Stimulated activated CD8-positive, alpha-beta memory T cell treated with anti-CD3 and anti-CD28 coated beads, Interleukin-15, amount 100 ng/mL, for 48 hours (primary cell): ENCODE results near the gene DRD4.
"Not testable (repeated sequence)": the region's sequence is repeated elsewhere in the genome, so short reads cannot be mapped to it uniquely, and the experiment has no call there.

Experiments
- DNase-seq, 2 donors: peaks; one replicate each; pipeline ENCODE4 v3.0.0-alpha.2; 2020; ENCODE audit warnings: low read depth in 2 of 2

Gene DRD4

DNA sequence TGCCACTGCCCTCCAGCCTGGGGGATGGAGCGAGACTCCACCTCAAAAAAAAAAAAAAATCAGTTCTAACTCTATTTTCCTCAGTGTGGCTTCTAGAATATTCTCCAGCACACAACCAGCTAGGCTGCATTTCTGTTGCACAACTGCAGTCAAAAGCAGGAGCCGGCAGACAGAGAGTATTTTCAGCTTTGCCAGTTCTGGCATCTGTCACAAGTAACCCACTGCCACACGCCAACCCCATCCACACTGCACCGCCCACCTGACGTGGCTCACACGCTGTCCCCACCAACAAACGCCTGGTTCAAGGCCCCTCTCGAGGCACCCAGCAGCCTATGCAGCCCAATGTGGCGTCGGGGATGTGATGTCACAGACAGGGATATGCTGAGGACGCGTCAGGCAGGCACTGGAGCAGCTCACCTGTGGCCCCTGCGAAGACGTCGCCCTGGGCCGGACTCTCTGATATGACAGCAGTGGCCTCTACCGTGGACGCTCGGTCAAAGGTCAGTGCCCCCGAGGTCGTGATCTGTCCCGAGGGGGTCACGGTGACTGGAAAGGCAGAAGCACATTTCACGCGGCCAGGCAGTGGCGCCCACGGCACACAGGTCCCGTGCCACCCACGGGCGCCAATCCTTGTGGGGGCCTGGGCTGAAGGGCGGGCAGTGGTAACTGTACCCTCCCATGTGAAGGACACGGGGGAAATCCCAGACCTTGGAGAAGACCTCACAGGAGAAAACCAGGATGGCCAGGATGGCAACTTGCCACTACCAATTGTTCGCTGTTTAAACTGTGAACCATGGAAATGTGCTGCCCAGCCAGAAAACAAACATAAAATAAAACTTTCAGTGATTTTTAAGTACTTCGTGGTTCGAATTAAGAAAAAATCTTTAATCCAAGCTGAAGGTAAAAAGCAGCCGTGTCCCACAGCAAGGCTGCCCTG is 42.5 kb downstream of the DRD4 start:
- DNase-seq: no peak

- DNase-seq: no peak
Observed at GRCh38 chr11:680476-680875, 43.4 kb downstream of the DRD4 start.

DNA sequence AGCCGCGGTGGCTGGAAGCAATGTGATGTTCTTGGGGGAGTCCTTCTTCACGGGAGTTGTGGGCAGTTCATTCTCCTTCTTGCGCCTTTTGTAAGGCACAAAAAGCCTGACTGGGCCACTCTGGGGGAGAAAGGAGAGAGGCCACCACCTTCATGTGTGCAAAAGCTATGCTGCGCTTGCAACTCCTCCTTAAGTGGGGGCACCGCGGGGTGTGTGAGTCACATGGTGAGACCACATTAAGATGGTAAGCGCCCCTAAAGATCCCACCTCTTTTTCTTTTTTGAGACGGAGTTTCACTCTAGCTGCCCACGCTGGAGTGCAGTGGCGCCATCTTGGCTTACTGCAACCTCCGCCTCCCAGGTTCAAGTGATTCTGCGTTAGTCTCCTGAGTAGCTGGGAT is 43.9 kb downstream of the DRD4 start:
- peak; percentile 31 to 49 for DNase-seq

- DNase-seq: no peak
Observed at GRCh38 chr11:686451-687243, 49.6 kb downstream of the DRD4 start.

DNA sequence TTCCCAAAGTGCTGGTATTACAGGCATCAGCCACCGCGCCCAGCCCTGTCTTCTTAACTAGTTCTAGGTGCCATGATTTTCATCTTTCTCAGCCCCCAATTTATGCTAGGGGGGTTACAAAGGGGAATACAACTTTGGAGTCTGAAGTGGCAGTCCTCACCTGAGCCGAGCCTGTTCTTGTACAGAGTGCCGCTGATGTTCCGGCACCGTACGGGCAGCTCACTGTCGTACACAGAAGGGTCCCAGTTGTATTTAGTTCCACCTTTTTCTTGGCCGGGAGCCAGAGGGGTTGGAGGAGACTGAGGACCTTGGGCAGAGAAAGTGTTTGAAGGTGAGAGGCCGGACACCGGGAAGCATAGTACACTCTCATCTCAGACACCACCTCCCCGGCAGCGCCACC is 50.7 kb downstream of the DRD4 start:
- DNase-seq: no peak

- no peak for DNase-seq
Observed at GRCh38 chr11:688681-689080, 51.6 kb downstream of the DRD4 start.

GRCh38 chr11:689625-690024 is 52.6 kb downstream of the DRD4 start:
- DNase-seq: no peak

DNA sequence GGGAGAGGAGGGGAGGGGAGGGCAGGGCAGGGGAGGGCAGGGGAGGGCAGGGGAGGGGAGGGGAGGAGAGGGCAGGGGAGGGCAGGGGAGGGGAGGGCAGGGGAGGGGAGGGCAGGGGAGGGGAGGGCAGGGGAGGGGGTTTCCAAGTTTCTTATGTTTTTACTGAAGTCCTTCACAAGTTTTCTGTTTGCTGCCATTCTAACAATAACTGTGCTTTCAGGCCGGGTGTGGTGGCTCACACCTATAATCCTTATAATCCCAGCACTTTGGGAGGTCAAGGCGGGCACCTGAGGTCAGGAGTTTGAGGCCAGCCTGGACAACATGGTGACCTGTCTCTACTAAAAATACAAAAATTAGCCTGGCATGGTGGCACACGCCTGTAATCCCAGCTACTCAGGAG is 53.2 kb downstream of the DRD4 start:
- not testable (repeated sequence) for DNase-seq
